Skeletal muscle satellite cell (primary cell): Measurements from ENCODE around the gene USP32.

ENCODE experiments used
- small RNA-seq: library from RNA; depleted of rRNA; stranded (forward); fragments of <200 nt; gene quantifications from one replicate; pipeline ENCODE3, GENCODE V24; 2012

Gene USP32

Small RNA genes lying within 50 kb of the gene (small RNA-seq; reads per million reads assigned to genes)
- 5,076 reads per million, percentile 100 among the genes with 10 or more reads in this experiment for gene SCARNA20
